Measurements from ENCODE around the gene PPP1R9A.

The PPP1R9A gene

GRCh38 chr7:95141755-95142154 lies 234.4 kb downstream of the PPP1R9A start:
- no peak overlapping the region for H3K9ac ChIP-seq (ENCODE audit: low read length in 2 of 2)
- no peaks in the 10 kb centered on the region for H3K4me1 ChIP-seq (ENCODE audit: control insufficient read depth, insufficient read depth, low read length)
- H3K9me3 ChIP-seq (ENCODE audit: control insufficient read depth in 2 of 2, low read length in 2 of 2), result no peaks in the 10 kb centered on the region
- H3K27ac ChIP-seq (ENCODE audit: low read length), result no peak overlapping the region
- H3K4me3 ChIP-seq (ENCODE audit: low read length in 2 of 2), result no peak overlapping the region
- no peaks in the 10 kb centered on the region for H3K36me3 ChIP-seq (ENCODE audit: control insufficient read depth in 2 of 2, insufficient read depth in 2 of 2, low read length in 2 of 2)
- H3K27me3 ChIP-seq (ENCODE audit: control insufficient read depth in 1 of 2, insufficient read depth in 2 of 2, low read length in 2 of 2), result no peaks in the 10 kb centered on the region

- no peaks in the 10 kb centered on the region for H3K36me3 ChIP-seq (ENCODE audit: control insufficient read depth in 2 of 2, insufficient read depth in 2 of 2, low read length in 2 of 2)
- no peak overlapping the region for H3K4me3 ChIP-seq (ENCODE audit: low read length in 2 of 2)
- H3K27me3 ChIP-seq (ENCODE audit: control insufficient read depth in 1 of 2, insufficient read depth in 2 of 2, low read length in 2 of 2), result no peaks in the 10 kb centered on the region
- H3K4me1 ChIP-seq (ENCODE audit: control insufficient read depth, insufficient read depth, low read length), result no peaks in the 10 kb centered on the region
- no peak overlapping the region for H3K27ac ChIP-seq (ENCODE audit: low read length)
- no peak overlapping the region for H3K9ac ChIP-seq (ENCODE audit: low read length in 2 of 2)
- no peaks in the 10 kb centered on the region for H3K9me3 ChIP-seq (ENCODE audit: control insufficient read depth in 2 of 2, low read length in 2 of 2)
Observed at GRCh38 chr7:95144256-95144655, 236.9 kb downstream of the PPP1R9A start.

- Histone ChIP-seq H3K9me3 (ENCODE audit: control insufficient read depth in 2 of 2, low read length in 2 of 2) (no peaks in the 10 kb centered on the region), H3K9ac (ENCODE audit: low read length in 2 of 2) (no peak overlapping the region), H3K27me3 (ENCODE audit: control insufficient read depth in 1 of 2, insufficient read depth in 2 of 2, low read length in 2 of 2) (no peaks in the 10 kb centered on the region), H3K4me1 (ENCODE audit: control insufficient read depth, insufficient read depth, low read length) (no peaks in the 10 kb centered on the region), H3K4me3 (ENCODE audit: low read length in 2 of 2) (no peak overlapping the region), H3K27ac (ENCODE audit: low read length) (no peak overlapping the region), H3K36me3 (ENCODE audit: control insufficient read depth in 2 of 2, insufficient read depth in 2 of 2, low read length in 2 of 2) (no peaks in the 10 kb centered on the region)
Observed at GRCh38 chr7:95155965-95156364, 248.6 kb downstream of the PPP1R9A start.

- Histone ChIP-seq H3K36me3 (ENCODE audit: control insufficient read depth in 2 of 2, insufficient read depth in 2 of 2, low read length in 2 of 2) (no peaks in the 10 kb centered on the region), H3K9ac (ENCODE audit: low read length in 2 of 2) (no peak overlapping the region), H3K27me3 (ENCODE audit: control insufficient read depth in 1 of 2, insufficient read depth in 2 of 2, low read length in 2 of 2) (no peaks in the 10 kb centered on the region), H3K9me3 (ENCODE audit: control insufficient read depth in 2 of 2, low read length in 2 of 2) (no peaks in the 10 kb centered on the region), H3K4me3 (ENCODE audit: low read length in 2 of 2) (no peak overlapping the region), H3K4me1 (ENCODE audit: control insufficient read depth, insufficient read depth, low read length) (no peaks in the 10 kb centered on the region), H3K27ac (ENCODE audit: low read length) (no peak overlapping the region)
Observed at GRCh38 chr7:95157381-95157780, 250.0 kb downstream of the PPP1R9A start.

GRCh38 chr7:95169678-95170077 lies 262.3 kb downstream of the PPP1R9A start:
- Histone ChIP-seq H3K9me3 (ENCODE audit: control insufficient read depth in 2 of 2, low read length in 2 of 2) (no peaks in the 10 kb centered on the region), H3K9ac (ENCODE audit: low read length in 2 of 2) (no peak overlapping the region), H3K36me3 (ENCODE audit: control insufficient read depth in 2 of 2, insufficient read depth in 2 of 2, low read length in 2 of 2) (no peaks in the 10 kb centered on the region), H3K27me3 (ENCODE audit: control insufficient read depth in 1 of 2, insufficient read depth in 2 of 2, low read length in 2 of 2) (no peaks in the 10 kb centered on the region), H3K27ac (ENCODE audit: low read length) (no peak overlapping the region), H3K4me1 (ENCODE audit: control insufficient read depth, insufficient read depth, low read length) (no peaks in the 10 kb centered on the region), H3K4me3 (ENCODE audit: low read length in 2 of 2) (no peak overlapping the region)

GRCh38 chr7:95172420-95172819 lies 265.0 kb downstream of the PPP1R9A start:
- Histone ChIP-seq H3K9ac (ENCODE audit: low read length in 2 of 2) (no peak overlapping the region), H3K36me3 (ENCODE audit: control insufficient read depth in 2 of 2, insufficient read depth in 2 of 2, low read length in 2 of 2) (no peaks in the 10 kb centered on the region), H3K4me1 (ENCODE audit: control insufficient read depth, insufficient read depth, low read length) (no peaks in the 10 kb centered on the region), H3K27ac (ENCODE audit: low read length) (no peak overlapping the region), H3K4me3 (ENCODE audit: low read length in 2 of 2) (no peak overlapping the region), H3K27me3 (ENCODE audit: control insufficient read depth in 1 of 2, insufficient read depth in 2 of 2, low read length in 2 of 2) (no peaks in the 10 kb centered on the region), H3K9me3 (ENCODE audit: control insufficient read depth in 2 of 2, low read length in 2 of 2) (no peaks in the 10 kb centered on the region)

- no peak overlapping the region for H3K9ac ChIP-seq (ENCODE audit: low read length in 2 of 2)
- no peaks in the 10 kb centered on the region for H3K36me3 ChIP-seq (ENCODE audit: control insufficient read depth in 2 of 2, insufficient read depth in 2 of 2, low read length in 2 of 2)
- H3K4me3 ChIP-seq (ENCODE audit: low read length in 2 of 2), result no peak overlapping the region
- H3K27me3 ChIP-seq (ENCODE audit: control insufficient read depth in 1 of 2, insufficient read depth in 2 of 2, low read length in 2 of 2), result no peaks in the 10 kb centered on the region
- H3K27ac ChIP-seq (ENCODE audit: low read length), result no peak overlapping the region
- H3K9me3 ChIP-seq (ENCODE audit: control insufficient read depth in 2 of 2, low read length in 2 of 2), result no peaks in the 10 kb centered on the region
- no peaks in the 10 kb centered on the region for H3K4me1 ChIP-seq (ENCODE audit: control insufficient read depth, insufficient read depth, low read length)
Observed at GRCh38 chr7:95190515-95190914, 283.1 kb downstream of the PPP1R9A start.

- Histone ChIP-seq H3K4me1 (ENCODE audit: control insufficient read depth, insufficient read depth, low read length) (no peaks in the 10 kb centered on the region), H3K27ac (ENCODE audit: low read length) (no peak overlapping the region), H3K36me3 (ENCODE audit: control insufficient read depth in 2 of 2, insufficient read depth in 2 of 2, low read length in 2 of 2) (no peaks in the 10 kb centered on the region)
Observed at GRCh38 chr7:95191795-95192194, 284.4 kb downstream of the PPP1R9A start.

GRCh38 chr7:95198863-95199262 lies 291.5 kb downstream of the PPP1R9A start:
- Histone ChIP-seq H3K4me3 (ENCODE audit: low read length in 2 of 2) (no peak overlapping the region), H3K36me3 (ENCODE audit: control insufficient read depth in 2 of 2, insufficient read depth in 2 of 2, low read length in 2 of 2) (no peaks in the 10 kb centered on the region), H3K9me3 (ENCODE audit: control insufficient read depth in 2 of 2, low read length in 2 of 2) (no peaks in the 10 kb centered on the region), H3K9ac (ENCODE audit: low read length in 2 of 2) (no peak overlapping the region), H3K27me3 (ENCODE audit: control insufficient read depth in 1 of 2, insufficient read depth in 2 of 2, low read length in 2 of 2) (no peaks in the 10 kb centered on the region), H3K4me1 (ENCODE audit: control insufficient read depth, insufficient read depth, low read length) (no peaks in the 10 kb centered on the region), H3K27ac (ENCODE audit: low read length) (no peak overlapping the region)

More at GRCh38 chr7:95191795-95192194, 284.4 kb downstream of the PPP1R9A start:
- Histone ChIP-seq H3K9me3 (ENCODE audit: control insufficient read depth in 2 of 2, low read length in 2 of 2) (no peaks in the 10 kb centered on the region), H3K27me3 (ENCODE audit: control insufficient read depth in 1 of 2, insufficient read depth in 2 of 2, low read length in 2 of 2) (no peaks in the 10 kb centered on the region), H3K4me3 (ENCODE audit: low read length in 2 of 2) (no peak overlapping the region), H3K9ac (ENCODE audit: low read length in 2 of 2) (no peak overlapping the region)

- Histone ChIP-seq H3K9me3 (ENCODE audit: control insufficient read depth in 2 of 2, low read length in 2 of 2) (no peaks in the 10 kb centered on the region), H3K4me1 (ENCODE audit: control insufficient read depth, insufficient read depth, low read length) (no peaks in the 10 kb centered on the region), H3K27ac (ENCODE audit: low read length) (no peak overlapping the region), H3K36me3 (ENCODE audit: control insufficient read depth in 2 of 2, insufficient read depth in 2 of 2, low read length in 2 of 2) (no peaks in the 10 kb centered on the region), H3K27me3 (ENCODE audit: control insufficient read depth in 1 of 2, insufficient read depth in 2 of 2, low read length in 2 of 2) (no peaks in the 10 kb centered on the region), H3K9ac (ENCODE audit: low read length in 2 of 2) (no peak overlapping the region), H3K4me3 (ENCODE audit: low read length in 2 of 2) (no peak overlapping the region)
Observed at GRCh38 chr7:95199779-95200558, 292.6 kb downstream of the PPP1R9A start.

- Histone ChIP-seq H3K27me3 (ENCODE audit: control insufficient read depth in 1 of 2, insufficient read depth in 2 of 2, low read length in 2 of 2) (no peaks in the 10 kb centered on the region), H3K9ac (ENCODE audit: low read length in 2 of 2) (no peak overlapping the region), H3K27ac (ENCODE audit: low read length) (no peak overlapping the region), H3K36me3 (ENCODE audit: control insufficient read depth in 2 of 2, insufficient read depth in 2 of 2, low read length in 2 of 2) (no peaks in the 10 kb centered on the region), H3K4me1 (ENCODE audit: control insufficient read depth, insufficient read depth, low read length) (no peaks in the 10 kb centered on the region), H3K9me3 (ENCODE audit: control insufficient read depth in 2 of 2, low read length in 2 of 2) (no peaks in the 10 kb centered on the region), H3K4me3 (ENCODE audit: low read length in 2 of 2) (no peak overlapping the region)
Observed at GRCh38 chr7:95200741-95201140, 293.3 kb downstream of the PPP1R9A start.
